MG63 (cell line): Measurements from ENCODE around the gene EPHA3. TPM values are rescaled to one million over a fixed set of nuclear protein-coding genes. Genes with fewer than 3 reads are reported as not detected.
"Not testable (repeated sequence)": the region's sequence is repeated elsewhere in the genome, so short reads cannot be mapped to it uniquely, and the experiment has no call there.

Experiments
- DNase-seq: peaks from one replicate; pipeline ENCODE4 v3.0.0-alpha.2; 2020
- H3K27me3 ChIP-seq: fragments of 250-450 bp; sonication (Bioruptor Pico); 2 replicates; pipeline ENCODE4 v1.5.1; 2020; ENCODE audit warnings: mild to moderate bottlenecking, moderate library complexity
- H3K36me3 ChIP-seq: fragments of 250-450 bp; sonication (Bioruptor Pico); 2 replicates; pipeline ENCODE4 v1.5.1; 2020; ENCODE audit warnings: mild to moderate bottlenecking, moderate library complexity
- H3K4me3 ChIP-seq: fragments of 250-450 bp; sonication (Bioruptor Pico); 2 replicates; pipeline ENCODE4 v1.5.1; 2020; ENCODE audit warnings: mild to moderate bottlenecking, moderate library complexity
- H3K9me3 ChIP-seq: fragments of 250-450 bp; sonication (Bioruptor Pico); 2 replicates; pipeline ENCODE4 v1.5.1; 2020; ENCODE audit warnings: mild to moderate bottlenecking, moderate library complexity
- total RNA-seq: library from RNA; depleted of rRNA; stranded (reverse); fragments of >200 nt; shearing (Covaris generic); gene quantifications from 2 replicates; pipeline ENCODE4 v1.2.3, GENCODE V29; 2014; ENCODE audit warnings: low replicate concordance

The EPHA3 gene
- total RNA-seq, 1 experiment from 2014 or later: 0.30 TPM

DNA sequence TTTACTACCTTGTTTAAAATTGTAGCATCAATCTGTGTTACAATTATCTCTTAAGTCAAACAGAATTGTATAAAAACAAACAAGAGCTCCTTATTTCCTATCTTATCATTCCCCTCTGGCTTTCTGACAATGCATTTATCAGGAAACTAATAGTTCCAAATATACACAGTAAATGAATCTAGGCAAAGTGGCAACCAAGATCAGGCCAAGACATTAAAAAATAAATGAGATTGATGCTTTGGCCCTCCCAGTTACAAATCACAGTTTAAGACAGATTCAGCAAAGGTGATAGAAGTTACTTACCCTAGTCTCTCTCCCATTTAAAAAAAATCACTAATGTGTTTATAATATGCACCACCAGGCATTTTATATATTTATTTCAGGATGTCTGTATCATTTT lies 236.7 kb downstream of the EPHA3 start:
- Histone ChIP-seq H3K4me3 (no peak overlapping the region), H3K9me3 (no peaks in the 10 kb centered on the region), H3K27me3 (no peaks in the 10 kb centered on the region), H3K36me3 (no peaks in the 10 kb centered on the region)
- DNase-seq: no peak

DNA sequence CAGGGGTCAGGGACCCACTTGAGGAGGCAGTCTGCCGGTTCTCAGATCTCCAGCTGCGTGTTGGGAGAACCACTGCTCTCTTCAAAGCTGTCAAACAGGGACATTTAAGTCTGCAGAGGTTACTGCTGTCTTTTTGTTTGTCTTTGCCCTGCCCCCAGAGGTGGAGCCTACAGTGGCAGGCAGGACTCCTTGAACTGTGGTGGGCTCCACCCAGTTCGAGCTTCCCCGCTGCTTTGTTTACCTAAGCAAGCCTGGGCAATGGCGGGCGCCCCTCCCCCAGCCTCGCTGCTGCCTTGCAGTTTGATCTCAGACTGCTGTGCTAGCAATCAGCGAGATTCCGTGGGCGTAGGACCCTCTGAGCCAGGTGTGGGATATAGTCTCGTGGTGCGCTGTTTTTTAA lies 243.5 kb downstream of the EPHA3 start:
- H3K27me3 ChIP-seq, H3K4me3 ChIP-seq, H3K9me3 ChIP-seq, DNase-seq, H3K36me3 ChIP-seq: not testable (repeated sequence)

DNA sequence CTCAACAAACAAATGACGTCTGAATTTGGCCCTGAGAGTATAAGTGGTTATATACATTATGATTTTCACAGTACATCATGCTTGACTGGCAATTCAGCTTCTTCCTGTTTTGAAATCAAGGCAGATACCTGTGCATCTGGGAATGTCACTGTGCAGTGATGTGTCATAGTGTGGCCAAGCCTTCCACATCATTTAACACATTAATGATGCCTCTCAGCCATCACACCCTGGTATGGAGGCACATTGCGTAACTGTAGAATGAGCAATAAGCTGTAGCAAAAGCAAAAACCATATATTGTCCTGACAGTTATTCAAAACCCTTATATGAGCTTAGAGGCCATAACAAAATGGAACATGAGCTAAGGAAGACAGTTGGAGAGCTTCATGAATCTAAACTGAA lies 246.0 kb downstream of the EPHA3 start:
- DNase-seq: no peak
- no peaks in the 10 kb centered on the region for H3K36me3 ChIP-seq
- no peaks in the 10 kb centered on the region for H3K27me3 ChIP-seq
- no peaks in the 10 kb centered on the region for H3K9me3 ChIP-seq
- H3K4me3 ChIP-seq: no peak overlapping the region

DNA sequence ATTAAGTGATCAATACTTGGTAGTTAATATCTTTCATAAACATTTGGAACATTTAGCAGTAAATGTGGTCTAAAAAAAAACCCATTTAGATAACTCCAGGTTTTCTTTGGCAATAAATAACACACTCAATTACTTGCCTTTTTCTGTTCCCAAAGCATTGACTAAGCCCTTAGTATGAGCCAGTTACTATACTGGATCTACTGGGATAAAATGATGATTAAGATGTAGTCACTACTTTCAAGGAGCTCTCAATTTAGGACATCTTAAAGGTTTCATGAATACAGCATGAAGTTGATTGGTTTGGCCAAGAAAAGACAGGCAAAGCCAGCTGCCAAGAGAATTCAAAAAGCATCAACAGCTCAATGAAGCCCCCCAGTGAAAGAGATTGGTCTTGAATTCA lies 250.9 kb downstream of the EPHA3 start:
- no peak for DNase-seq
- Histone ChIP-seq H3K27me3 (no peaks in the 10 kb centered on the region), H3K4me3 (no peak overlapping the region), H3K9me3 (no peaks in the 10 kb centered on the region), H3K36me3 (no peaks in the 10 kb centered on the region)

DNA sequence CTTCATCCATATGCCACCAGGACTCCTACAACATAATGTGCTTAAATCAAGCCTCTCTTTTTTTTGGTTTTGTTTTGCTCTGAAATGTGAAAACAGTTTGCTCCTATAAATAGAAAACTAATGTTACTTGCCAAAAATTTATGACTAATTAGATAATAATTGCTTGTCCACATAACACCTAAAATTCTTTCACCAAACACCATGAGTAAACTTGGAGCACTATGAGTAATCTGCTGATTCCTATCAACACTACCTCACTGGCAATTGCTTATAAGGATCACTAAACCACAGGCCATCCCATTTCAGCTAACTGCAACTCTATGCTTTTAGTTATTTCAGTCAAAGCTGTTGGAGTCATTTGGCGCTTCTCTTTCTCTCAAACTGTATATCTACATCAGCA lies 252.7 kb downstream of the EPHA3 start:
- no peaks in the 10 kb centered on the region for H3K27me3 ChIP-seq
- no peaks in the 10 kb centered on the region for H3K9me3 ChIP-seq
- H3K4me3 ChIP-seq: no peak overlapping the region
- H3K36me3 ChIP-seq: no peaks in the 10 kb centered on the region
- DNase-seq: no peak

DNA sequence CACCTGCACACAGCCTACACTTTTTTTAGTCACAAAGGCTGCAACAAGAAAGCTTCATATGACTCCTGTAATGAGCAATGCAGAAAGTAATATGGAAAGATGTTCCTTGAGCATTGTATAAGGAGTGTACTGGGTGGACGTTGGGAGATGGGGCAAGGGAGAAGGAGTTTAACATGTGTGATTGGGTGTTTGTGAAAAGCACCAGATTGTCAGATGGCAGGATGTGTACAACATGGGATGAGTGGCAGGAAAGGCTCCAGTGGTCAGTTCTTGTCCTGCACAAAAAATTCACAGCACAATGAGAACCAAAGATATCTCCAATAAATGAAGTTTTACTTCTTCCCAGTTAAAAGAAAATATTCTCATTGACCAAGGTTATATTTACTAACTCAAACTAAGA lies 255.1 kb downstream of the EPHA3 start:
- no peak for DNase-seq
- Histone ChIP-seq H3K4me3 (no peak overlapping the region), H3K27me3 (no peaks in the 10 kb centered on the region), H3K36me3 (no peaks in the 10 kb centered on the region), H3K9me3 (no peaks in the 10 kb centered on the region)

DNA sequence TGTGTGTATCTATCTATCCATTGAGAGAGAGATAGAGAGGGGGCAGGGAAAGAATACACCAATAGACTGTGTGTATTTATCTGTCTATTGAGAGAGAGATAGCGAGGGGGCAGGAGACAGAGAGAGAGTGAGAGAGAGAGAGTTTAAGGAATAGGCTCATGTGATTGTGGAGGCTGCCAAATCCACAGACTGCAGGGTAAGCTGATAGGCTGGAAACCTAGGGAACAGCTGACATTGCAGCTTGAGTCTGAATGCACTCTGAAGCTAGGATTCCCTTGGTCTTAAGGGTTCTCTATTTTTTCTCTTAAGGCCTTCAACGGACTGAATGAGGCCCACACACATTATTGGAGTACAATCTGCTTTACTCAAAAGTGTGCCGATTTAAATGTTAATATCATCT lies 255.8 kb downstream of the EPHA3 start:
- no peaks in the 10 kb centered on the region for H3K36me3 ChIP-seq
- no peaks in the 10 kb centered on the region for H3K27me3 ChIP-seq
- no peaks in the 10 kb centered on the region for H3K9me3 ChIP-seq
- H3K4me3 ChIP-seq: no peak overlapping the region
- no peak for DNase-seq

DNA sequence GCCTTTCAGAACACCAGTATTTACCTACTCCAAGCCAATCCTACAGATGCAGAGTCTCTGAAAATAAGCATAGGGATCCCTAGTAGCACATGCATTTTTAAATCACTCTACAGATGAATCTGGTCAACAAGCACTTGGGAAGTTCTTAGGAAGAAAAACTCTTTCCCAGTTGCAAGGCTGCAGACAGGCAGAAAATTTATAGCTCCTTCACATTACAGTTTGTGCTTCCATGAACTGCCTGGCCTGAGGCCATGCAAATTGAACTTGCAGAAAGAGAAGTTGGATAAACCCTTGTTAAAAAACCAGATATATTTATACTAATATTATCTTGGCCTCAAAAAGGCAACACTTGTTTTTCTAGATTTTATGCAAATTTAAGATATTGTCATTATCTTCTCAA lies 256.9 kb downstream of the EPHA3 start:
- no peaks in the 10 kb centered on the region for H3K36me3 ChIP-seq
- no peak overlapping the region for H3K4me3 ChIP-seq
- no peaks in the 10 kb centered on the region for H3K27me3 ChIP-seq
- DNase-seq: no peak
- H3K9me3 ChIP-seq: 0 out of 2 replicates have a peak, but pooled peaks cover 2% of the 10 kb centered on the region

DNA sequence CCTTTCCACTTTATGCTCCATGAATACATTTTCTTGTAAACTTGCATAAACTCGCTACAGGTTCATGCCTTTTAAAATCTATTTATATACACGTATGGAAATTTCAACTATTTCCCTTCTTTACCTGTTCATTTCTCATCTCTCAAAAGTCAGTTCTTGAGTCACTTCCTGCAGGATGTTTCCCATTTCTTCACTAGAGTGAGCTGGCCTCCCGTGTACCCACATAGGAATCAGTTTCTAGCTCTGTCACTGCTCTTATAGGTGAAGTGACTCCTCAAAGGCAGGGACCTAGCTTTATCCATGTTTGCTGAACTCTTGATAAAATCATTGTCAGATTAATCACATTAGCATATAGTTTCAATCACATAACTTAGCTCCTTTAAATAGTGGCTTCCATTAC lies 259.7 kb downstream of the EPHA3 start:
- 0 out of 2 replicates have a peak, but pooled peaks cover 2% of the 10 kb centered on the region for H3K9me3 ChIP-seq
- DNase-seq: no peak
- no peaks in the 10 kb centered on the region for H3K27me3 ChIP-seq
- no peak overlapping the region for H3K4me3 ChIP-seq
- no peaks in the 10 kb centered on the region for H3K36me3 ChIP-seq

DNA sequence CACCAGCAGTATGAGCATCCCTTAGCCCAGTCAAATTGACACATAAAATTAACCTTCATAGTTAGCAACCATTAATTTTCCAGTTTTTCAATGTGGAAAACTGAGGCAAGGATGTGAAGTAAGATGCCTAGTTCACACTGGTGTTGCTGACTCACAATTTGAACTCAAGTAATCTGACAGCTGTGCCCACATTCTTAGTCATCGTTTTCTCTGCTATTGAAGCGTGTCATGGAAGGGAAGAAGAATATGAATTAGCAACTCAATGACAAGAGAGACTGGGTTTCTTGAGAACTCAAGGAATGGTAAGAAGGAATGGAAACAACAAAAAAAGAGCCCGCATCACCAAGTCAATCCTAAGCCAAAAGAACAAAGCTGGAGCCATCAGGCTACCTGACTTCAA lies 261.4 kb downstream of the EPHA3 start:
- Histone ChIP-seq H3K9me3 (0 out of 2 replicates have a peak, but pooled peaks cover 2% of the 10 kb centered on the region), H3K4me3 (no peak overlapping the region), H3K27me3 (no peaks in the 10 kb centered on the region), H3K36me3 (no peaks in the 10 kb centered on the region)
- no peak for DNase-seq

DNA sequence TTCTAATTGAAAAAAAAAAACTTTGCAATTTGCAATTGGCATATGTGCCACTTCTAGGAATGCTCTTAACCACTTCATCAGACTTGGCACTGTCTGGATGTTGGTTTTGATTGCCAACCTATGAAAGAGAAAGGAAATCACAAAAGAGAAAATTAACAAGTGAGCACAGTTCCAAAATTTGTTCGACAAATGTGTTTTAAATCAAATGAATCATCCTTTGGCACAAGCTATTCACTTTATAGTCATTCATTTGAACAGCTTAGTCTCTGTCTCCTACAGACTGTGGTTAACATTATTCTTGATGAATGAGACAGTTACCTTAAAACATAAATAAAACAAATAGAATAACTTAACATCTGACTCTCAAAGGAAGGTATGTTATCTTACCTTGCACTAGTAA lies 265.0 kb downstream of the EPHA3 start:
- peak; percentile 19 for DNase-seq

DNA sequence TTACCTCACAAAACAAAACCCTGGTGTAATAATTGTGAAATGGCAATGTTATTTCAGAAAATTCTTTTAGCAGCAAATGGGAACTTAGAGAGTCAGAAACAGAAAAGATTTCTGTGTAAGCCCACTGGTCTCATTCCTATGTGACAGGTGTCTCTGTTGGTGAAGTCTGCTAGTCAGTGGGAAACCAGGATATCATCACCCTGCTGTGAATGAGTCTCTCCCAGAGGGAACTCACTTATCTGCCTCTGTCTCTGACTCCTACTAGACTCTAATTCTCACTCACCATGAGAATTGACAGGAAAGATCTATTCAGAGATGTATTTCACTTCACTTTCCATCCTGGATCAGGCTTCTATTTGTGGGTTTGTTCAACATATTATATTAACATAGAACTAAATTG lies 266.0 kb downstream of the EPHA3 start:
- H3K36me3 ChIP-seq: no peaks in the 10 kb centered on the region
- H3K9me3 ChIP-seq: 0 out of 2 replicates have a peak, but pooled peaks cover 2% of the 10 kb centered on the region
- H3K4me3 ChIP-seq: no peak overlapping the region
- no peaks in the 10 kb centered on the region for H3K27me3 ChIP-seq
- no peak for DNase-seq

More for the DNA sequence above, 265.0 kb downstream of the EPHA3 start:
- no peak overlapping the region for H3K4me3 ChIP-seq
- no peaks in the 10 kb centered on the region for H3K27me3 ChIP-seq
- 0 out of 2 replicates have a peak, but pooled peaks cover 2% of the 10 kb centered on the region for H3K9me3 ChIP-seq
- no peaks in the 10 kb centered on the region for H3K36me3 ChIP-seq

DNA sequence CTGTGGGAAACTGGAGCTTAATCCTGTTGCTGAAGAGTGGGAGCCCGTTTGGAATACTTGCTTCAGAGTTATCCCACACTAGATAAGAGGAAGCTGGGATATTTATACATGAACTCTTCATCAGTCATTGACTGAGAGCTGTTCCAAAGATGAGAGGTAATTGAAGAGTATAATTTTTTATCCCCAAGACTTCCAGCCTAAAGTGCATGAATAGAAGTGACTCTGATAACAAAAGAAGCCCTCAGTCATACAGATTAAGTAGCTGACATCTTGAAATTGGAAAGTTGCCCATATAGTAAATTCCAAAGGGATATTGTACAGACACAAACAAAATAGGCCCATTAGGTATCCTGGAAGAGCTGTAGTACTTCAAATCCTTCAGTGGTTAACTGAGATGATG lies 268.0 kb downstream of the EPHA3 start:
- Histone ChIP-seq H3K36me3 (no peaks in the 10 kb centered on the region), H3K4me3 (no peak overlapping the region), H3K9me3 (no peaks in the 10 kb centered on the region), H3K27me3 (no peaks in the 10 kb centered on the region)
- no peak for DNase-seq

DNA sequence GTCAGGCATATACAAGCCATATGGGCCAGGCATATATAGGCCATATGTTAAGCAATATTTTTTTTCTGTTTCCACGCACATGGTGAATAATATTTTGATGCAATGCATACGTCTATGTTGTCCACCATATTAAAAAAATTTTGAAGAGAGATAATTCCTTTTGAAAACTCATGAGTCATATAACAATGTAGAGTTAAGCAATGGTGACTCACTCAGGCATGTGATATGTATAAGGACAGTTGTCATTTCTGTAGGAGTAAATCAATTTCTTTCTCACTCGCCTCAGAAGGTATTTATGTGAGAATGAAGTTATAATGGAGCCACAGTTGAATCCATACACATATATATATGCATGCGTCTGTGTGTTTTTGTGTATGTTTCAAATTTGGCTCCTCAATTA lies 272.6 kb downstream of the EPHA3 start:
- DNase-seq: no peak
- no peak overlapping the region for H3K4me3 ChIP-seq
- no peaks in the 10 kb centered on the region for H3K36me3 ChIP-seq
- H3K9me3 ChIP-seq: no peaks in the 10 kb centered on the region
- 0 out of 2 replicates have a peak, but pooled peaks cover 2% of the 10 kb centered on the region for H3K27me3 ChIP-seq

DNA sequence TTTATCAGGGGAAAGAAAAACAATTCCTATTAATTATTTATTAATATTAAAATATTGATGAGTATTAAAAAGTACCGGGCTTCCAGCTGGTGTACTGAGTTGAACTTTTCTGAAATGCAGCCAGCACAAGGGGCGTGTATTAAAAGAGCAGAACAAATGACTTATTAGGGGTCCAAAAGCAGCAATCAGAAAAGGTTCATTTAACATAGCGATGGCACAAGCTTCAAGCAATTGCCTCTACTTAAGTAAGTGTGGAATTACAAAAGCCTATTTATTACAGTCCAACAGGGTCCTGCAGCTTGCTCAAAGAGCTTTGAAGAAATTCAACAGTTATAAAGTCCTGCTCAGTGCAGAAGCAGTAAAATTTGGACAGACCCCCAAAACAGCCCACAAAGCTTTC lies 285.6 kb downstream of the EPHA3 start:
- H3K27me3 ChIP-seq: no peaks in the 10 kb centered on the region
- no peaks in the 10 kb centered on the region for H3K9me3 ChIP-seq
- H3K4me3 ChIP-seq: no peak overlapping the region
- H3K36me3 ChIP-seq: no peaks in the 10 kb centered on the region
- no peak for DNase-seq

DNA sequence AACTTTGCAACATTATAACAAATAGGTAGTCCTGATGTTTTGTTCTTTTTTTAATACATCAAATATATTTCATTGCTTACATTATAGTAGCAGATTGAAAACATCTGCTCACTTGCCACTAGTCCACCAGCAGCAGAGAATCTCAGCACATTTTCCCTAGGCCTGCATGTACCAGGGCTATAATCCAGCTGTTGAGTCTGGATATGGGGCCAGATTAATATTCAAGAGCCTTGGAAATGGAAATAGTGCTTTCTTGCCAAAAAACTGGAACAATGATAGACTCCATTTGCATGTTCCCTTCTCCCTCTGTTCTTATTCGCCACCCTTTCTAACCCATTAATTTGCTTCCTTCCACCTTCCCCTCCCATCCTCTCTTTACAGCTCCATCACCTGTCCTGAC lies 288.0 kb downstream of the EPHA3 start:
- Histone ChIP-seq H3K4me3 (no peak overlapping the region), H3K36me3 (no peaks in the 10 kb centered on the region), H3K9me3 (no peaks in the 10 kb centered on the region), H3K27me3 (no peaks in the 10 kb centered on the region)
- no peak for DNase-seq

DNA sequence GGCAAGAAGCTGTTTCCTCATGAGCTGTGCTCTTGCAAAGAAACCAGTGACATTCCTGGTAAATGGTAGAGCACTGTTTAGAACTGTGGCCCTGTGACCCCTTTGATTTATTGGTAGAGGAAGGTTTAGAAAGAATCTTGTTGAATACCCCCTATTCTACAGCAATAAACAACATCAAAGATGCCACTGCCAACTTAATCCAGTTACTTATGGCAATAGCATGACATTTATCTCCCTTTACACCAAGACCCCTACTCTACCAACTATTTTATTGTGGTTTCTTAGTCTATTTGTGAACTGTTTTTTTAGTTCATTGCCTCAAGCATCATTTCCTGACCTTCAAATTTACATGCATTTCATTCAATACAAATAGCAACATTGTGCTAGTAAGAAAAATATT lies 288.6 kb downstream of the EPHA3 start:
- Histone ChIP-seq H3K4me3 (no peak overlapping the region), H3K27me3 (no peaks in the 10 kb centered on the region), H3K9me3 (no peaks in the 10 kb centered on the region), H3K36me3 (no peaks in the 10 kb centered on the region)
- DNase-seq: no peak

DNA sequence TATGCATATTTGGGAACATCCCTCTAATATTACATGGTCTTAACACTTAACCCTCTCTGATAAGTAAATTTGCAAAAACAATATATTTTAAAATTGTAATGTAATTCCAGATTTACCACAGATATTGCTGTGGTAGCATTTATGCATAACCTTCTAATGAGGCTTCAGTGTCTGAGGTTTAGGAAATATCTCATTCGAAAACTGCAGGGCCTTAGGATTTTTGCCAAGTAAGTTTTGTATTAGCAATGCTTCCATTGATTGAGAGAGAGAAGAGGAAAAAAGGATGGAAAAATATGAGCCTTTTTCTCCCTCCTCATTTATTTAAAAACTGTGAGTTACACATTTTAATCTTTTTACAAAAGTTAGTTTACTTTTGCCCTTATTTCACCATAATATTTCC lies 294.6 kb downstream of the EPHA3 start:
- H3K9me3 ChIP-seq: no peaks in the 10 kb centered on the region
- no peaks in the 10 kb centered on the region for H3K36me3 ChIP-seq
- H3K4me3 ChIP-seq: no peak overlapping the region
- DNase-seq: no peak
- H3K27me3 ChIP-seq: no peaks in the 10 kb centered on the region

DNA sequence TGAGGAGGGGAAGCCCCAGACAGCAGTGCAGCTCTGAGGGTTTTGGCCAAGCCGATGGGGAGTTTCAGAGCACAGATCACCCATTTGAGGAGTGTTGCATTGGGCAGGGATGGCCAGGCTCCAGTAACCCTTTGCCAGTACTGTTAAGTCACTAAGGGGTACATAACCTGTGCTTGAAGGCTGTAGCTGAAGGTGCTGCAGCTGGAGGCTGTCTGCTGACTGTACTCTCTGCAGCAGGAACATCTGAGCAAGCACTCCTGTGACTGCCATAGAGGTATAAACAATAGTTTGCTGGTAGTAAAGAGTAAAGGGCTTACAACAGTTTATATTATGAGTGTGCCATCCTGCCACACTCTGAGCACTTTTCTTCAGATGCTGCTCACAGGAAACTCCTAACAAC lies 297.8 kb downstream of the EPHA3 start:
- no peak for DNase-seq
- no peak overlapping the region for H3K4me3 ChIP-seq
- H3K9me3 ChIP-seq: no peaks in the 10 kb centered on the region
- no peaks in the 10 kb centered on the region for H3K36me3 ChIP-seq
- no peaks in the 10 kb centered on the region for H3K27me3 ChIP-seq
